HTR-8/SVneo (cell line): ENCODE data around the gene SLFN12L.
"Not testable (repeated sequence)": the region's sequence is repeated elsewhere in the genome, so short reads cannot be mapped to it uniquely, and the experiment has no call there.

ENCODE experiments used
- DNase-seq: peaks from one replicate; pipeline ENCODE4 v3.0.0; 2011; ENCODE audit warnings: low spot score, mixed read lengths; ENCODE audit not compliant: insufficient read length
- FAIRE-seq: peaks from 2 replicates; lab custom pipeline; 2011; peaks lifted over from hg19 to GRCh38; lab: Jason Lieb, UNC

SLFN12L gene

DNA sequence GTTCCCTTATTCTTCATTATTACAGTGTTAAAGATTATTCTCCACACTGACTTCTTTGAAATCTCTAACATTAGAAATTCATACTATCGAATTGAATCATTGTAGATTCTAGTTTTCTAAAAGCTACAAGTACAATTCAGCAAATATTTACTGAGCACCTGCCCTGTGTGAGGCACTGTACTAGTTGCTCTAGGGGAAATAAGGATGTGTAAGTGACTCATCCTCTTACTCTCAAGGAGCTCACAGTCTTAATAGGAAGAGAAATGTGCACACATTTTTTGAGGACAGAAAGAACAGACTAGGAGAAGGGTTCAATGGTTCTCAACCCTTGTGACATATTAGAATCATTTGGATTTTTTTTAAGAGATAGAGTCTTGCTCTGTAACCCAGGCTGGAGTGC is 7.7 kb upstream of the SLFN12L start:
- FAIRE-seq (no peak), DNase-seq (no peak)

DNA sequence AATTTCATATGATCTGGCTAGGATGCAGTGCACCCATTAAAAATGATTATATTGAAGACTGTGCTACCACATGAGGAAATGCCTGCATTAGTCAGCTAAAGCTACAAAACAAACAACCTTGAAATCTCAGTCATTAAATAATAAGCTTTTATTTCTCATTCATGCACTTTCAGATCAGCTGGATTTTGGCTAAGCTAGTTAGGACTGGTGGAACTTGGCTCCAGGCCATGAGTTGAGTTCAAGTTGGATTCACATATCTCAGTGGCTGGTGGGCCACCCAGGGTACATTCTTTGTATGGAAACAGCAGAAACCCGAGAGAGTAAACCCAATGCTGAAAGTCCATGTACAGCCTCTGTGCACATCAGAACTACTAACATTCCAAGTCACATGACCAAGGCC is 6.4 kb upstream of the SLFN12L start:
- no peak for FAIRE-seq
- no peak for DNase-seq

DNA sequence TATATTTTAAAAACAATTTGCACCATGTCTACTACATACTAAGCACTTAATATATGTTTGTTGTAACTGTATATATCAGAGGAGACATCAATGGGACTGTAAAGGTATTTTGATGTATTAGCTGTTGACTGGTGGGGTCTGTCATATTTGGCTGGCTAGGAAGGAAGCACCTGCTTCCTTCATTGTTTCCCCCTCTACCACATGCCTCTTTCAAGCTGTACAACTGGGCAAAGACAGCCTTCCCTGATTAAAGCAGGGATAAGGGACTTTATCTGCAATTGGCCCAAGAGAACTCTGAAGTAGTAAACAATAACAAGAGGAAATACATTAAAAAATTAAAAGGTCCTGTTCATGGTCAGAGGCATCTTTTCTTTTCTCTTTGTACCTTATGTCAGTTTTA is 5.5 kb upstream of the SLFN12L start:
- no peak for DNase-seq
- FAIRE-seq = no peak

DNA sequence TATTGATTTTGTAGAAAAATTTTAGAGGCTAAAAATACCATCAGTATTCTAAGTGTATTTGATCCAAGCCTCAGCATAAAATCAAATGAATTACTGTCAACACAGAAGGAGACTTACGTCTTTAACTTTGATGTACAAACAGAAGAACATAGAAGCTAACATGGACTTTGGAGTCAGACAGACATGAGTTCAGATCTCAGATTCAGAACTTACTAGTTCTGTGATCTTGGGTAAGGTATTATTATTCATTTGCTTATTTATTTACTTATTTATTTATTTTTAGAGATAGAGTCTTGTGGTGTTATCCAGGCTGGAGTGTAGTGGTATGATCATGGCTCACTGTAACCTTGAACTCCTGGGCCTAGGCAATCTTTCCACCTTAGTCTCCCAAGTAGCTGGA is 4.0 kb upstream of the SLFN12L start:
- no peak for DNase-seq
- FAIRE-seq = no peak

DNA sequence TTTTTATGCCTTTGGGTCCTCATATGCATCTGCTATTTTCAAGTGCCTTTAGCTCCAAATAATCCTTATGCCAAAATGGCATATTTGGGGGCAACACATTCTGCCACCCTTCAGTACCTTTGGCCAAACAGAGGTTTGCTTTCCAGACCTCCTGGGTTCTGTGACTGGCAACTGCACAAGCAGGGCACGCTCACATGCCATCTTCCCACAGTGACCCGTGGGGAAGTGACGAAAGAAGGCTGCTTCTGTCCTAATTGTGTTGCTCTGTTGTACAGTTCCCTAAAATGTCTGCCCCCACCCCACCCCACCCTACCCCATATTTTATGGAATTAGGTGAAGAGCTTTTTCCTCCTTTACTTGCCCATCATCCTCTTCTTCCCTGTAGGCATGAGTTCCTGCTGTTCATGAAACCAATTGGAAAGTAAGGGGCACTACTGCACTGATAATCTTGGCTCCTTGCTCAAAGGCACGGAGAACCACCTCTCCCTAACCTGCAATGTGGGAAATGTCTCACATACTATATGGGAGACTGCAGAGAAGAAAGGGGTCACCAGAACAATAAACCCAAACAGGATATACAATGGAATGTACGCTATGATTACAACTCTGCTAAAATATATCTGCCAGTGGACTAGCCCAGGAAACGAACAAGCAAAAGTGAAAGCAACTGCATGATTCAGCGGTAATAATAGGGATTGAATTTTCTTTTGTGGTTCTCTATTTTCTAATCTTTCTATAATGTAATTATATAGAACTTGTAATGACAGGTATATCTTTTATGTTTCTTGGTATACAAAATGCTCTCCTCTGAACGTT is 3.3 kb upstream of the SLFN12L start:
- peak; percentile 43 for DNase-seq
- FAIRE-seq = no peak

DNA sequence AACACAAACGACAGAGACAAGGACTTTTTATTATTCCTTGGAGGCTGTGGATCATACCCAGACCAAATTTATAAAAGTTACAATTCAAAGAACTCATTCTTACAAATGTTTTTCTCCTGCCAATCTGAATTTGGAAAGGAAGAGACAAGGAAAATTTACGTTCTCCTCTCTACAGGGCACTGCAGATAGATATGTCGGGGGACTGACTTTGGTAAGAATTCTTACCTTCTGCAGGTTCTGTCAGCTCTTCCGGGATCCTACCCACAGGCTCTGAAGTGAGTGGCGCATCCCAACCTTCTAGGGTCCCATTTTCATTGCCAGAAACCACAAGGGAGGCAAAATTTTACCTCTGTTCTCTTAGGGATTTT is 2.2 kb upstream of the SLFN12L start:
- no peak for FAIRE-seq
- DNase-seq = no peak

DNA sequence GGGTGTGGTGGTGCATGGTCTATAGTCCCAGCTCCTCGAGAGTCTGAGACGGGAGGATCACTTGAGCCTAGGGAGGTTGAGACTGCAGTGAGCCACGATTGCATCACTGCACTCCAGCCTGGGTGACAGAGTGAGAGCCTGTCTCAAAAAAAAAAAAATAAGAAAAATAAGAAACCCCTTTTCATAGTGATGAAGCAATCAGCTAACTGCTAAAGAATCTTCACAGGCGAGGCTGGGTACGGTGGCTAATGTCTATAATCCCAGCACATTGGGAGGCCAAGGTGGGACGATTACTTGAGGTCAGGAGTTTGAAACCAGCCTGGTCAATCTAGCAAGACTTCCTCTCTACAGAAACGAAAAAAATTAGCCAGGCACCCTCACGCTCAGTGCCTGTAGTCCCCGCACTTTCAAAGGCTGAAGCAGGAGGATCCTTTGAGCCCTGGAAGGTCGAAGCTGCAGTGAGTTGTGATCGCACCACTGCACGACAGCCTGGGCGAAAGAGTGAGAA is 760 bp downstream of the SLFN12L start:
- FAIRE-seq (no peak), DNase-seq (no peak)

DNA sequence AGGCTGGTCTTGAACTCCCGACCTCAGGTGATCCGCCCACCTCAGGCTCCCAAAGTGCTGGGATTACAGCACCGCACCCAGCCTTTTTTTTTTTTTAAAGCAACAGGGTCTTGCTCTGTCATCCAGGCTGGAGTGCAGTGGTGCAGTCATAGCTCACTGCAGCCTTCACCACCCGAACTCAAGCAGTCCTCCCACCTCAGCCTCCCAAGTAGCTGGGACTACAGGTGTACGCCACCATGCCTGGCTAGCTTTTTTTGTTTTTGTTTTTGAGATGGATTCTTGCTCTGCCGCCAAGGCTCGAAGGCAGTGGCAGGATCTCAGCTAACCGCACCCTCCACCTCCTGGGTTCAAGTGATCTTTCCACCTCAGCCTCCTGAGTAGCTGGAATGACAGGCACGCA is 2.1 kb downstream of the SLFN12L start:
- not testable (repeated sequence) for DNase-seq

DNA sequence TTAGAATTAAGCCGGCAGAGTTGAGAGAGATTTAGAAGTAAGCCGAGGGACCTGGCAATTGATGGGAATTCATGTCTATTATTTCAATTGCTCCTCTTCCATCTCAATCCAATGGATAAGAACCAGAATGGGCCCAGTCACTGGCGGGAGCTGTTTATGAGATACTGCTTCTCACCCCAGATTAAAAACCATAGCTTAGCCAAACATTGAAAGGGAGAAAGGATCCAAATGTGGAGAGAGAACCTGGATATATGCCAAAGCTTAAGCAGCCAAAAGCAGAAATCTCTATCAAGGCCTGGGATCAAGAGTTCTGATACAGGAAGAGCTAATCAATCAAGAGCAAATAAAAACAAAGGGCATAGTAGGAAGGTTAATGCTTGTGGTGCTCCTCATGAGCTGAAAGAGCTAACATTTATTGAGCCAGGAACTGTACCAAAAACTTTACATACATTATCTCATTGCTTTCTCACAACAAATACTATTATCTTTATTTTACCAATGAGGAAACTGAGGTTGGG is 2.8 kb downstream of the SLFN12L start:
- no peak for FAIRE-seq
- no peak for DNase-seq

More for the DNA sequence above, 2.1 kb downstream of the SLFN12L start:
- not testable (repeated sequence) for FAIRE-seq

DNA sequence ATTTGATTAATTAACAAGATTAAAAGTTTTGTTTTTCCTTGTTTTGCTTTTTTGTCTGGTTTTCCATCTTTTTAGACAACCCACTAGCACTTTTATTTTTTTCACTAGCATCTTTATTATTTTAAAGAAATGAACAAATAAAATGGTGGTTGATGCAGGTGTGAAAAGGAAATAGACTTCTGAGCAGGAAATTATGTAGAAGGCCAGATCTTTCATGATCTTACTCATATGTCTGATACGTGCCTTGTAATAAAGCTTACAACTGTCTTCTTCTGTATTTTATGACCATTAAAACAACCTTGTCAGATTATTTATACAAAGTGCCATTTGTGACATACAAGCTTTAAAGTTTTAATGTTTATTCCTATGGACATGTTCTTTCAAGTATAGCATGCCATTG is 6.3 kb downstream of the SLFN12L start:
- FAIRE-seq (no peak), DNase-seq (no peak)

DNA sequence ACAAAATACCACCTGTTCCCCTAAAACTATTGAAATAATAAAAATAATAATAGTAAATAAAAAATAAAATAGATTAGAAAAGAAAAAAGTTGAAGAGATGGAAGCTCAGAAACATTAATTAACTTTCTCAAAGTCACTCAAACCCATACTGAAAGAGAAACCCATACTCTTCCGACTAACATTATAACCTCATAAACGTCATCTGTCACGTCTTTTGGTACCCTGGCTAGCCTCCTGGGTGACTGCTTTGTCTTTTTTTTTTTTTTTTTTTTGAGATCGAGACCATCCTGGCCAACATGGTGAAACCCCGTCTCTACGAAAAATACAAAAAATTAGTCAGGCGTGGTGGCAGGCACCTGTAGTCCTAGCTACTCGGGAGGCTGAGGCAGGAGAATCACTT is 7.6 kb downstream of the SLFN12L start:
- FAIRE-seq = no peak

DNA sequence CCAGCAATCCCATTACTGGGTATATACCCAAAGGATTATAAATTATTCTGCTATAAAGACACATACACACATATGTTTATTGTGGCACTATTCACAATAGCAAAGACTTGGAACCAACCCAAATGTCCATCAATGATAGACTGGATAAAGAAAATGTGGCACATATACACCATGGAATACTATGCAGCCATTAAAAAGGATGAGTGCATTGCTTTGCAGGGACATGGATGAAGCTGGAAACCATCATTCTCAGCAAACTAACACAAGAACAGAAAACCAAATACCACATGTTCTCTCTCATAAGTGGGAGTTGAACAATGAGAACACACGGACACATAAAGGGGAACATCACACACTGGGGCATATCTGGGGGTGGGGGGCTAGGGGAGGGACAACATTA is 8.2 kb downstream of the SLFN12L start:
- DNase-seq, FAIRE-seq: not testable (repeated sequence)

More for the DNA sequence above, 7.6 kb downstream of the SLFN12L start:
- no peak for DNase-seq

DNA sequence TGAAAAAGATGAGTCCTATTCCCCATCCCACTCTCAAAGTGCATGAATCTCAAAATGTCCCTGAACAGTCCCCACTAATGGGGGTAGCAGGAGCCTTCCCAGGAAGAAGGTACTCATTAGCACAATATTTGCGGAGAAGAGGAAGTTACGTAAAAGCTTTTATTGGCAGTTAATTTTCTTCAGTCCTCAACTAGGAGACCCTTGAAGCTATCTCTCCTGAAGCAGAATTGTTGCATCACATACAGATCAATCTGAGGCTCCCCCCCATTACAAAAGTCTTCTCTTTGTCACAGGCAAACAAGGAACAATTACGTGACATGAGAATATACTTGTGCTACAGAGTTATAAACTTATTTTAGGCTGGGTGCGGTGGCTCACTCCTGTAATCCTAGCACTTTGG is 14.2 kb downstream of the SLFN12L start:
- FAIRE-seq = no peak
- no peak for DNase-seq

DNA sequence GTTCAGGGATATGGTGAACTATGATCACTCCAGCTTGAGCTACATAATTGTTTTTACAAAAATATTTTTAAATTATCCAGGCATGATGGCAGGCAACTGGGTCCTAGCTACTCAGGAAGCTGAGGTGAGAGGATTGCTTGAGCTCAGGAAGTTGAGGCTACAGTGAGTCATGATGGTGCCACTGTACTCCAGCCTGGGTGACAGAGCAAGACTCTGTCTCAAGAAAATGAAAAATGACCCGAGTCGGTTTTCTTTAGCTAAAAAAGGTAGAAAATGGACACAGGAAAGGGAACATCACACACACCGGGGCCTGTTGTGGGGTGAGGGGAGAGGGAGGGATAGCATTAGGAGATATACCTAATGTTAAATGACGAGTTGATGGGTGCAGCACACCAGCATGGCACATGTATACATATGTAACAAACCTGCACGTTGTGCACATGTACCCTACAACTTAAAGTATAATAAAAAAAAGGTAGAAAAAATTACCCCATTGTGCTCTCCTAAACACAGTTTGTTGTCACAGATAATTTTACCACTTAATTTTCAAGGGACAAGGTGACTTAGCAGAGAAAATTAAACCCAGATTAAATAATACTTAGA is 15.7 kb downstream of the SLFN12L start:
- not testable (repeated sequence) for FAIRE-seq, DNase-seq

DNA sequence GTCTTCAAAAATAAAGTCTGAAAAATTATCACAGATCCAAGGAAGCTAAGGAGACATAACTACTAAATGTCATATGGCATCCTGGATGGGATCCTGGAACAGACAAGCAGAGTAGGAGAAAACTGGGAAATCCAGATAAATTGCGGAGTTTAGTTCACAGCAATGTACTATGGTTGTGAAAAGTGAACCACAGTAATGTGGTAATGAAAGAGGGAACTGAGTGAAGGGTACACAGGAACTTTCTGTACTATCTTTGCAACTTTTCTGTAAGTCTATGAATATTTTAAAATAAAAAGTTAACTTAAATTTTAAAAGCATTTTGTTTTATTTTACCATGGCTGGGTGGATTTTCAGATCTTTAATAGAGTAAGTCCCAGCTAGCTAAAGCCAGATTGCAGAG is 16.3 kb downstream of the SLFN12L start:
- DNase-seq = no peak
- FAIRE-seq = no peak

DNA sequence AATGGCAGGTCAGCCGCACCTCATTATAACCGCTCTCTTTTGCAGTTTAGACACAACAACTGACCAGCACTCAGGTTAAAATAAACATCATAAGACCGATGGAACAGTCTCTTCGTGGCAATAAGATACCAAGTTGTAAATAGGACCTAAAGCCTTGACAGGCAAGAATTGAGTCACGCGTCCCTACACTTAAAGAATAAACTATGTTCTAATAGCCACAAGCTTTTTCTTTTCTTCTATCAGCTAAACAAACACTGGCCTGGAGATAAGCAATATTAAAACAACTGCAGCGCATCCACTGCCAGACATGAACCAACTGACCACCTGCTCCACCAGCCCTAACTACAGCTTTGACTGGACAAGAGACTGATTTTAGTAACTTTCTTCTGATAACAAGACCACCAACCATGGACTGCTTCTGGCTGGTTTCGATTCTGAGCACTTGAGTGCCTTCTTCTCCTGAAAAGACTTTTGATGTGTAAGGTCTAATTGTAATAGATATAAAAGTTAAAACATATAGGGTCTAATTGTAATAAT is 17.5 kb downstream of the SLFN12L start:
- no peak for FAIRE-seq
- DNase-seq = no peak

DNA sequence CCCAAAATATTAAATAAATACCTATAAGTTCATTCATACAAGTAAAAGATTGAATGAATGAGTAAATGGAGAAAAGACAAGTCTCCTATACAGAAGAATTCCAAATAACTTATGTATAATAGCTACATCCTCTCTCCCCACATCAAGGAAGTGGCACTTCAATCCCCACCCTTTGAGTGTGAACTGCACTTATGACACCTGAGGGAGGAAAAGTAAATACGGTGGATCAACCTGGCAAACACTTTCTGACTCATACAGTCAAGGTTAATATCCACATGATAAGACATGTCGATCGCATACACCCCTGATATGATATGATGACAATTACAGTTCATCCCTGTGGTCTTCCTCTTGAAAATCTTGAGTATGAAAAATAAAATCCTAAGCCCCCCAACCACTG is 18.0 kb downstream of the SLFN12L start:
- no peak for FAIRE-seq
- no peak for DNase-seq

DNA sequence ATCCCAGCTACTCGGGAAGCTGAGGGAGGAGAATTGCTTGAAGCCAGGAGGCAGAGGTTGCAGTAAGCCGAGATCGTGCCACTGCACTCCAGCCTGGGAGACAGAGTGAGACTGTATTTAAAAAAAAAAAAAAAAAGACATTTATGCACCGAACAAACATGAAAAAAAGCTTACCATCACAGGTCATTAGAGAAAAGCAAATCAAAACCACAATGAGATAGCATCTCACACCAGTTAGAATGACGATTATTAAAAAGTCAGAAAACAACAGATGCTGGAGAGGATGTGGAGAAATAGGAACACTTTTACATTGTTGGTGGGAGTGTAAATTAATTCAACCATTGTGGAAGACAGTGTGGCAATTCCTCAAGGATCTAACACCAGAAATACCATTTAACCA is 19.0 kb downstream of the SLFN12L start:
- DNase-seq, FAIRE-seq: not testable (repeated sequence)

DNA sequence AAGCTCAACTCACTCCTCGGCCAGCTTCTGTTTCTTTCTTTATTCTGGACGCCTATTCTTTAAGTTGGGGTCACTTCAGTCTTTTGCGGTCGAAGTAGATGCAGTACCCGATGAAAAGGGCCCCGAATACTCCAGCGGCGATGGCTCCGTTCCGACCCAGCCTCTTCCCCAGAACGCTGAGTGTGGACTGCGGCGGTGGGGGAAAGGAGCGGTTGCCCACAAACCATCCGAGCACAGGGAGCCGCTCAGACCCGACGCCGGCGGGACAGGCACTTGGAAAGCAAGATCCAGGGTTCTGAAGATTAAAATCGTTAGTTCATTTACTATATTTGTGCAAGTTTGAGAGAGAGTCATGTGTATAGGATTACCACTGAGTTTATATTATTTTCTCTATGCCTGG is 22.5 kb downstream of the SLFN12L start:
- no peak for FAIRE-seq
- no peak for DNase-seq

DNA sequence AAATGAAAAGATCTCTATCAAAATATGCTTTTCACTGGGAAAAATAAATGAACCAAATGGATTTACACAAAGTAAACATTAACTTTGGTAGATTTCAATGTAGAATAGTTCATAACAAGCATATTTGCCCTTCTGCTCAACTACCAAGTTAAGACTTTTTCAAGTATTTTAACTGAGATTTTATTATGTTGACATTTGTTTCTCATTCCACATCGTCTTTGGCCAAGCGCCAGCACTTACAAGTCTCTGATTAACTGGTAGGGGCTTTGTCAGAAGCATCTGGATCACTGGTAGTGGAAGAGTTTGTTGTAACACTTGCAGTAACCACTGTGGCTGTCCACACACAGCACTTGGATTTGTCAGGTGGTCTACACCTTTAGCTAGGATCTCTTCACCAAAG is 22.9 kb downstream of the SLFN12L start:
- FAIRE-seq = no peak
- no peak for DNase-seq

DNA sequence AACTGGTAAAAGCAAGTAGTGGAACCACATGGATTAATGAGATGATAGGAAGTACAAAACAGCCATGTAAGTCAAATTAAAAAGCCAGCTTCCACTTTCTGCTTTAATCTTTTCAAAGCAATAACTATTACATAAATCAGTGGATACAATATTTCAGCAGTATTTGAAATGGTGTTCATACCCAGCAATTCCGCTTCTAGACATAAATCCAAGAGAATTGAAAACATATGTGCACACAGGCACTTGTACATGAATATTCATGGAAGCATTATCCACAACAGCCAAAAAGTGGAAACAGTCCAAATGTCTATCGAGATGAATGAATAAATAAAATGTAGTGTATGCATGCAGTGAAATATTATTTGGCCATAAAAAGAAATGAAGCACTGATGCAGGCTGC is 27.4 kb downstream of the SLFN12L start:
- DNase-seq (no peak), FAIRE-seq (no peak)
